Jurkat, Clone E6-1 (cell line): Measurements from ENCODE around the gene CREBBP.
"Not testable (repeated sequence)": the region's sequence is repeated elsewhere in the genome, so short reads cannot be mapped to it uniquely, and the experiment has no call there.

ENCODE experiments used
- DNase-seq: peaks from one replicate; pipeline ENCODE4 v3.0.0-alpha.2; 2011; ENCODE audit warnings: low read depth, low spot score
- H3K4me3 ChIP-seq: 2 replicates; pipeline ENCODE4 v1.5.1; 2011; ENCODE audit warnings: mild to moderate bottlenecking, low read length, control low read depth, moderate library complexity

Gene CREBBP

DNA sequence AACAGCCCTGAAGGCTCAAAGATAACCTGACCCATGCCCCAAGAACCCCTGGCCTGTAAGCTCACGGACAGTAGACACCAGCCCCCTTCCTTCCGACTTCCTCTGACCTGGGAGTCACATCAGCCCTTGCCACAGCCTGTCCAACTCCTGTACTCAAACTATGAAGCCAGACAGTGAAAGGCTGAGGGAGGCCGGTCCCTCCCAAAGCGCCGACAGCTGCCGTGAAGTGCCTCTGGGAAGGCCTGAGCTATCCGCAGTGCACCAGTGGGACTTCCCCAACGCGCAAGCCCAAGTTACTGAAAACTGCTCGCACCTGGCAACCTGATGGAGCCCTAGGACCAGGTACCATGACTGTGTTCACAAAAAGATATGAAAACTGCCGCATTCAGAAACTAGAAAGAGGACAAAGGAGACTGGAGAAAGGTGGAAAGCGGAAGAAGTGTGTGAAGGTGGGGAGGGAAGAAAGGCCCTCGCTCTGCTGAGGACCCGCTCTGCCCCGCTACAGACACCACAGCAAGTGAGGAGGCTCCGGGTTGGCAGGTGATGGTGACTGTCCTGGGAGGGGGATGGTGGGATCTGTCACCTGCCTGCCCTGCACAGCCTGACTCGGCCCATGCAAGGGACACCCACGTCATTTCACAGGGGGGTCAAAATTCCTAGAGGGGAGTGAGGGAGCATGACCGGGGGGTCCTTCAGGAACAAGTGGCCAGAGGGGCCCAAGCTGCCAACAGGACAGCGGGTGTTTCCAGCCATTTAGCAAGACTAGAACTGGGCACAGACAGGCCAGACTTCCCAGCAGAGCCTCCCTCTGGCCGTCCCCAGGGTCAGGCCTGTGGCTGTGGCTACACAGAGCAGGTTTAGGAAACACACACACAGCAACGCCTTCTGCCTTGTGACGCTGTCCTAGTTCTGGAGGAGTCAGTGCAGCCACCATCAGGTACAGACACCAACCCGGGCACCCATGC lies 150.1 kb downstream of the CREBBP start:
- H3K4me3 ChIP-seq, result no peak overlapping the region
- DNase-seq, result no peak

DNA sequence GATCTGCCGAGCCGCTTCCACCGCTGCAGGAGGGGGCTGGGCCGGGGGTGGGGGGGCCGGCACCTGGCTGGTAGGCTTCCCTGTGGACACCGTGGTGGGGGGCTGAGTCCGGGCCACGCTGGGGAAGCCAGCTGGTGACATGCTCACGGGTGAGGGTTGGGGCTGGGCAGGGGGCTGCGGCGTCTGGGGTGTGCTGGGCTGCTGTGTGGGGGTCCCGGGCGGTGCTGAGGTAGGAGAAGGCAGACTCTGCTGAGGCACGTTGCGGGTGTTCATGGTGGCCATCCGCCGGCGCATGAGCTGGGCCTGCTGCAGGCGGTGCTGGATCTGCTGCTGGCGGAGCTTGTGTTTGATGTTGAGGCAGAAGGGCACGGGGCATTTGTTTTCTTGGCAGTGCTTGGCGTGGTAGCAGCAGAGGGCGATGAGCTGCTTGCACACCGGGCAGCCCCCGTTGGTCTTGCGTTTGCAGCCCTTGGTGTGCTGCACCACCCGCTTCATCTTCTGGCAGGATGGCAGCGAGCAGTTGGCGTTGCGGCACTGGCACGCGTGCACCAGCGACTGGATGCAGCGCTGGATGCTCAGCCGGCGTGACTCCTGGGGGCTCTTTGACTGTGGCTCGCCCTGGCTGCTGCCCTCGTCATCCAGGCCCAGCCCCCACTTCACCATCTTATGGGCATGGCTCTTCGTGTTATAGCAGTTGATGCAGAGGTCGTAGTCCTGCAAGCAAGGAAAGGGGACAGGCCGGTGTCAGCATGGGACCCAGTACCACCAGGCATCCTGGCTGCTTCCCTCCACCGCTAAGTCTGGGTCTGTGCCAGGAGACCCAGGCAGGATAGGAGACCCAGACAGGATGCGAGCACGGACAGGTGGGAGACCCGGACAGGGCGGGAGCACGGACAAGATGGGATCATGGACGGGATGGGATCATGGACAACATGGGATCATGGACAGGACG lies 151.1 kb downstream of the CREBBP start:
- no peak overlapping the region for H3K4me3 ChIP-seq
- DNase-seq, result no peak

GRCh38 chr16:3728424-3729160 lies 151.9 kb downstream of the CREBBP start:
- no peak overlapping the region for H3K4me3 ChIP-seq
- DNase-seq, result no peak

DNA sequence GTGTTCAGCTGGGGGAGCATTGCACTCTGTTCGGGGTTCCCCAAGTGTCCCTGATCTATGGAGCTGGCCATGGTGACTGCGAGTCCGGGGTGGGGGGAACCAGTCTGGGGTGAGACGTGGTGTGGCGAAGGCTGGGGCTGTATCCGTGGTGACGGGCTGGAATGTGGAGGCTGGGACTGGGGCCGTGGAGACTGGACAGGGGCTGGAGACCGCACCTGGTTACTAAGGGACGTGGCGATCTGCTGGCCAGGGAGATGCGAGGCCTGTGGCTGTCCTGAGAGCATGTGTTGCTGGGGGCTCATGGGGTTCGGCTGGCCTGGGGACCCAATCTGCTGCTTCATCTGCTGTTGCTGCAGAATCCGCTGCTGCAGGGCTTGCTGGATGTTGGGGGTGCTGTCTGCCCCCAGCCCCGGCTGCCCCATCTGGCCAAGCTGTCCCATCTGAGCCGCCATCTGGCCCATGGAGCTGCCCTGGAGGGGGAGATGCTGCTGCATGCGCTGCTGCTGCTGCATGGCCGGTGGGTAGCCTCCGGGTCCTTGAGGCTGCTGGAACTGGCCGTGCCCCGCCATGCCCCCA lies 152.6 kb downstream of the CREBBP start:
- no peak for DNase-seq
- H3K4me3 ChIP-seq, result no peak overlapping the region

DNA sequence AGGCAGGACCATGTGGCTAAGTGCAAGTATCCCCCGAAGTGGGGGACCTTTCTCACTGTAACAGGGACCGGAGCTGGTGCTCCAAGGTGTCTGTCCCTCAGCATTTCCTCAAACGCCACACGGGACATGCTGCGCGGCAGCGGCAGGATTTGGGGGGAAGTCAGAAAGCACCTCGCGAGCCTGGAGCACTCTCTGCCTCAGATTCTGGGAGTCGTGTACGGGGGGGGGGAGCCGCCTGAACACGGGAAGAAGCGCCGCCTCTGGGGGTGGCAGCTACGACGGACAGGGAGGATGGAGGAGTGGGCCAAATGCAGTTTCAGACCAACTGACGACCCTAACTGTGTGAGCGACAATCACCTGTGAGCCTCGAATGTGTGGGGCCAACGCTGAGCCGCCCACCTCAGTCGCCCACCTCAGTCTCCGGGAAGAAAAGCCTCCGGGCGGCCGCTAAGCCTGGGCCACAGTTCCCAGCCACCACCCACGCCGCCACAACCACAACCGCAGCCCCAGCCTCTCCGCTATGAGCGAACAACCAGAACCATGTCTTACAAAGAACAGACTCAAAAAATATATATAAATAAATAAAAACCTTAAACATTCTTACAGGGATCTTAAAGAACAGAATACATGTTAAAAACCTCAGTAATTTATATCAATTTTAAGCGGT lies 154.4 kb downstream of the CREBBP start:
- no peak overlapping the region for H3K4me3 ChIP-seq
- DNase-seq, result no peak

GRCh38 chr16:3725276-3725675 lies 155.2 kb downstream of the CREBBP start:
- H3K4me3 ChIP-seq, result no peak overlapping the region
- peak; percentile 35 for DNase-seq

DNA sequence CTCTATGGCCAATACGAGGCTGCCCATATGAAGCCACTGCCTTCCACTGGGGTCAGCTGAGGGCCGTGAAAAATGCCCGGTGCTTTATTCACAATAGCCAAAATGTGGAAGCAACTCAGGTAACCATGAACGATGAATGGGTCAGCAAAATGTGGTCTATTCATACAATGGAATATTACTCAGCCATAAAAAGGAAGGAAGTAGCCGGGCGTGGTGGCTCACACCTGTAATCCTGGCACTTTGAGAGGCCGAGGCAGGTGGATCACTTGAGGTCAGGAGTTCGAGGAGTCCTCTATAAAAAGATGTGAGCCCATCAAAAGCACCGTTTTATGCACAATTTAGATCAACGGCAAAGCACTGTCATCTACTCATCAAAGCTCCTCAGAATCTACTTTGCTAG lies 158.0 kb downstream of the CREBBP start:
- H3K4me3 ChIP-seq, result no peak overlapping the region
- no peak for DNase-seq

GRCh38 chr16:3720418-3720817 lies 160.1 kb downstream of the CREBBP start:
- H3K4me3 ChIP-seq, result no peak overlapping the region
- DNase-seq, result no peak

- no peak overlapping the region; the same call in 1 of the 2 replicates for H3K4me3 ChIP-seq
- DNase-seq, result no peak
Measured at GRCh38 chr16:3718628-3719027, 161.9 kb downstream of the CREBBP start.

DNA sequence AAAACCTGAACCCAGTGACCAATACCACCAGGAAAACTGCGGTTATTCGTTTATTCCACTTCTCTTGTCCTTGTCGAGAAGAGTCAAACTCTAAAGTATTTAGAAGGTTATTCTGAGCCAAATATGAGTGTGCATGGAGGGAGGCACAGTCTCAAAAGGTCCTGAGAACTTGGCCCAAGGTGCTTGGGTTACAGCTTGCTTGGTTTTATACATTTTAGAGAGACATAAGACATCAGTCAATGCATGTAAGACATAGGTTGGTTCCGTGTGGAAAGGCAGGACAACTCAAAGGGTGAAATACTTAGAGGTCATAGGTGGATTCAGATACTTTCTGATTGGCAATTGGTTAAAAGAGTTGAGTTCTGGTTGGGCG lies 162.5 kb downstream of the CREBBP start:
- no peak for DNase-seq
- peak overlapping the region; percentile 91 for H3K4me3 ChIP-seq

- peak within 1 kb of the TSS; percentile 91 for H3K4me3 ChIP-seq
- DNase-seq, result peak; percentile 58
Measured at GRCh38 chr16:3717235-3718018, 163.1 kb downstream of the CREBBP start, which contains the start of gene TRAP1. Gene TRAP1, minus strand, starts transcription at chr16:3717524. Its CDS starts 16 bp downstream, at chr16:3717508.

- DNase-seq, result no peak
Measured at GRCh38 chr16:3716831-3717234, 163.7 kb downstream of the CREBBP start.

GRCh38 chr16:3715430-3715829 lies 165.1 kb downstream of the CREBBP start:
- no peak overlapping the region for H3K4me3 ChIP-seq
- DNase-seq, result no peak

More at GRCh38 chr16:3716831-3717234, 163.7 kb downstream of the CREBBP start:
- H3K4me3 ChIP-seq, result peak overlapping the region; percentile 91

DNA sequence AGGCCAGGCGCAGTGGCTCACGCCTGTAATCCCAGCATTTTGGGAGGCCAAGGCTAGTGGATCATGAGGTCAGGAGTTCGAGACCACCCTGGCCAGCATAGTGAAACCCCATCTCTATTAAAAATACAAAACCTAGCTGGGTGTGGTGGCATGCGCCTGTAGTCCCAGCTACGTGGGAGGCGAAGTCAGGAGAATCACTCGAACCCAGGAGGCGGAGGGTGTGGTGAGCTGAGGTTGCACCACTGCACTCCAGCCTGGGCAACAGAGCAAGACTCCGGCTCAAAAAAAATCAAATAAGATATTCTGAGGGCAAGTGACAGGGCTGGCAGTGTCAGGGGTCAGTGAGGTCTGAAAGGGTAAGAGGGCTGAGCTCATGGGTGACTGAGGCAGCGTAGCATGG lies 166.1 kb downstream of the CREBBP start:
- not testable (repeated sequence) for H3K4me3 ChIP-seq, DNase-seq

- DNase-seq, result no peak
- H3K4me3 ChIP-seq, result no peak overlapping the region
Measured at GRCh38 chr16:3713587-3714242, 166.8 kb downstream of the CREBBP start.

GRCh38 chr16:3712861-3713372 lies 167.6 kb downstream of the CREBBP start:
- DNase-seq, result no peak
- H3K4me3 ChIP-seq, result no peak overlapping the region
